Vagina (tissue), 2 donors: ENCODE measurements around the gene SURF6. TPM values are rescaled to one million over a fixed set of nuclear protein-coding genes. Genes with fewer than 3 reads are reported as not detected.
"Not testable (repeated sequence)": the region's sequence is repeated elsewhere in the genome, so short reads cannot be mapped to it uniquely, and the experiment has no call there.

ENCODE experiments used
- DNase-seq, 2 donors: peaks; one replicate each; pipeline ENCODE4 v3.0.0-alpha.2; 2017; ENCODE audit errors: extremely low spot score in 2 of 2
- H3K27ac ChIP-seq: fragments of 200-600 bp; sonication (generic); one replicate; pipeline ENCODE4 v1.5.1; 2019
- H3K27me3 ChIP-seq: fragments of 200-600 bp; sonication (generic); one replicate; pipeline ENCODE4 v1.5.1; 2019
- H3K36me3 ChIP-seq, 2 donors: fragments of 200-600 bp; sonication (generic); one replicate each; pipeline ENCODE4 v1.5.1; 2017 to 2019
- H3K4me1 ChIP-seq: fragments of 200-600 bp; sonication (generic); one replicate; pipeline ENCODE4 v1.5.1; 2019
- H3K4me3 ChIP-seq, 2 donors: fragments of 200-600 bp; sonication (generic); 1 replicate in 1 of 2; 2 replicates in 1 of 2; pipeline ENCODE4 v1.5.1; 2016 to 2019
- H3K9me3 ChIP-seq: fragments of 200-600 bp; sonication (generic); one replicate; pipeline ENCODE4 v1.5.1; 2019
- CTCF ChIP-seq, 3 experiments: fragments of 450-650 bp in 2 of 3; fragments of 200-600 bp in 1 of 3; sonication (generic) in 1 of 3; IDR thresholded peaks; one replicate each; pipeline ENCODE4 v1.5.1; 2017 to 2019; ENCODE audit warnings: antibody characterized with exemption in 3 of 3, mild to moderate bottlenecking in 2 of 3, moderate library complexity in 2 of 3
- POLR2A ChIP-seq, 2 donors: fragments of 450-650 bp; IDR thresholded peaks; one replicate each; pipeline ENCODE4 v1.6.1; 2017; ENCODE audit warnings: antibody characterized with exemption in 2 of 2, mild to moderate bottlenecking in 2 of 2, moderate library complexity in 2 of 2
- POLR2AphosphoS5 ChIP-seq, 2 donors: sonication (generic); formaldehyde crosslinking; IDR thresholded peaks; one replicate each; pipeline ENCODE4 v1.9.0; 2017; ENCODE audit warnings: antibody characterized with exemption in 2 of 2, mild to moderate bottlenecking in 2 of 2, low read depth in 1 of 2; ENCODE audit not compliant: insufficient read depth in 1 of 2
- intact Hi-C: fragments of 100-400 bp; cut with DNase I; formaldehyde crosslinking; loops from one replicate; pipeline ENCODE4 v1.15.1; 2023
- total RNA-seq: library from RNA; depleted of rRNA; stranded (reverse); fragments of >200 nt; gene quantifications from one replicate; pipeline ENCODE4 v1.2.3, GENCODE V29; 2016

Gene SURF6
- total RNA-seq, 1 donor from 2014 or later = 12.8 TPM

GRCh38 chr9:133331641-133332380, 4.2 kb downstream of the SURF6 start:
- H3K4me3 ChIP-seq = no peak overlapping the region
- H3K36me3 ChIP-seq = peaks cover 0 to 38% of the 10 kb centered on the region in 2 donors
- H3K9me3 ChIP-seq = no peaks in the 10 kb centered on the region
- H3K4me1 ChIP-seq = peaks cover 30% of the 10 kb centered on the region
- DNase-seq = no peak
- H3K27ac ChIP-seq = no peak overlapping the region
- H3K27me3 ChIP-seq = no peaks in the 10 kb centered on the region
- no peak for TF ChIP-seq POLR2A (IDR thresholded peaks at IDR 0.05)
- no peak for TF ChIP-seq POLR2AphosphoS5 (IDR thresholded peaks at IDR 0.05; ENCODE audit: insufficient read depth in 1 of 2, low read depth in 1 of 2)
- no peak for TF ChIP-seq CTCF (IDR thresholded peaks at IDR 0.05)
- intact Hi-C loops = no loop called here

GRCh38 chr9:133331221-133331620, 4.8 kb downstream of the SURF6 start:
- intact Hi-C loops = no loop called here
- no peak overlapping the region for H3K4me3 ChIP-seq
- DNase-seq = no peak
- H3K9me3 ChIP-seq = no peaks in the 10 kb centered on the region
- TF ChIP-seq CTCF (IDR thresholded peaks at IDR 0.05) (no peak), POLR2AphosphoS5 (IDR thresholded peaks at IDR 0.05; ENCODE audit: insufficient read depth in 1 of 2, low read depth in 1 of 2) (no peak), POLR2A (IDR thresholded peaks at IDR 0.05) (no peak)
- H3K27ac ChIP-seq = no peak overlapping the region
- H3K4me1 ChIP-seq = peaks cover 24% of the 10 kb centered on the region
- H3K36me3 ChIP-seq = peaks cover 0 to 38% of the 10 kb centered on the region in 2 donors
- H3K27me3 ChIP-seq = no peaks in the 10 kb centered on the region

GRCh38 chr9:133329306-133330156, 6.5 kb downstream of the SURF6 start:
- H3K9me3 ChIP-seq, DNase-seq, H3K4me3 ChIP-seq, H3K27me3 ChIP-seq, H3K27ac ChIP-seq: not testable (repeated sequence)
- peaks cover 13% of the 10 kb centered on the region for H3K4me1 ChIP-seq
- intact Hi-C loops = loop anchor here (2.0 kb wide), 1 partner anchor 143 kb away; no protein-coding TSS in a partner anchor
- peaks cover 0 to 38% of the 10 kb centered on the region in 2 donors for H3K36me3 ChIP-seq
- TF ChIP-seq CTCF (IDR thresholded peaks at IDR 0.05) = peak in 1 of 3 experiments; percentile 27

GRCh38 chr9:133327834-133328484, 8.0 kb downstream of the SURF6 start:
- Histone ChIP-seq H3K4me1 (peaks cover under 1% of the 10 kb centered on the region), H3K36me3 (peaks cover 0 to 24% of the 10 kb centered on the region in 2 donors), H3K4me3 (no peak overlapping the region), H3K27me3 (no peaks in the 10 kb centered on the region), H3K9me3 (no peaks in the 10 kb centered on the region), H3K27ac (no peak overlapping the region)
- intact Hi-C loops = loop anchor here (2.0 kb wide), 1 partner anchor 141 kb away; no protein-coding TSS in a partner anchor
- DNase-seq = no peak
- TF ChIP-seq POLR2A (IDR thresholded peaks at IDR 0.05) (no peak), CTCF (IDR thresholded peaks at IDR 0.05) (no peak), POLR2AphosphoS5 (IDR thresholded peaks at IDR 0.05; ENCODE audit: insufficient read depth in 1 of 2, low read depth in 1 of 2) (no peak)

- DNase-seq, H3K4me1 ChIP-seq, intact Hi-C loops: not testable (repeated sequence)
Observed at GRCh38 chr9:133327021-133327420, 9.0 kb downstream of the SURF6 start.

More at GRCh38 chr9:133327021-133327420, 9.0 kb downstream of the SURF6 start:
- H3K27ac ChIP-seq, H3K9me3 ChIP-seq, H3K27me3 ChIP-seq, H3K4me3 ChIP-seq: not testable (repeated sequence)
- peaks cover 0 to 15% of the 10 kb centered on the region in 2 donors for H3K36me3 ChIP-seq
